ENCODE measurements around the gene OR9A2. TPM values are rescaled to one million over a fixed set of nuclear protein-coding genes. Genes with fewer than 3 reads are reported as not detected.
A peak's percentile ranks its signal among the peaks of the same experiment; 100 is the strongest.

Gene OR9A2
- total RNA-seq, result not detected

- H3K9ac ChIP-seq (ENCODE audit: low read depth in 1 of 3, low read length in 3 of 3), result no peak within 1 kb of the TSS
- H3K4me1 ChIP-seq (ENCODE audit: control insufficient read depth in 3 of 3, insufficient read depth in 3 of 3, low read length in 3 of 3), result no peaks in the 10 kb centered on the region
- no peak within 1 kb of the TSS for H3K27ac ChIP-seq (ENCODE audit: low read depth, low read length)
- H3K36me3 ChIP-seq (ENCODE audit: control insufficient read depth in 3 of 3, insufficient read depth in 3 of 3, low read length in 3 of 3), result no peaks in the 10 kb centered on the region
- peaks cover 0 to 3% (median 0%) of the 10 kb centered on the region in 3 donors for H3K27me3 ChIP-seq (ENCODE audit: control insufficient read depth in 3 of 3, insufficient read depth in 3 of 3, low read length in 3 of 3)
- H3K9me3 ChIP-seq (ENCODE audit: control insufficient read depth in 3 of 3, low read length in 3 of 3), result no peaks in the 10 kb centered on the region
- H3K4me3 ChIP-seq (ENCODE audit: low read length in 3 of 3), result no peak within 1 kb of the TSS
Measured at GRCh38 chr7:143027032-143027431, at the start of gene OR9A2. Gene OR9A2 (minus strand): TSS chr7:143027132. CDS start chr7:143027132, 0 bp downstream.

- Histone ChIP-seq H3K27me3 (ENCODE audit: control insufficient read depth in 3 of 3, insufficient read depth in 3 of 3, low read length in 3 of 3) (no peaks in the 10 kb centered on the region), H3K36me3 (ENCODE audit: control insufficient read depth in 3 of 3, insufficient read depth in 3 of 3, low read length in 3 of 3) (no peaks in the 10 kb centered on the region), H3K4me1 (ENCODE audit: control insufficient read depth in 3 of 3, insufficient read depth in 3 of 3, low read length in 3 of 3) (peaks cover 0 to 6% (median 0%) of the 10 kb centered on the region in 3 donors), H3K9ac (ENCODE audit: low read depth in 1 of 3, low read length in 3 of 3) (no peak overlapping the region), H3K9me3 (ENCODE audit: control insufficient read depth in 3 of 3, low read length in 3 of 3) (no peaks in the 10 kb centered on the region), H3K4me3 (ENCODE audit: low read length in 3 of 3) (no peak overlapping the region), H3K27ac (ENCODE audit: low read depth, low read length) (no peak overlapping the region)
Measured at GRCh38 chr7:143074141-143074540, 47.2 kb upstream of the OR9A2 start.

GRCh38 chr7:143073556-143073955 is 46.6 kb upstream of the OR9A2 start:
- Histone ChIP-seq H3K9ac (ENCODE audit: low read depth in 1 of 3, low read length in 3 of 3) (no peak overlapping the region), H3K4me1 (ENCODE audit: control insufficient read depth in 3 of 3, insufficient read depth in 3 of 3, low read length in 3 of 3) (peaks cover 0 to 6% (median 0%) of the 10 kb centered on the region in 3 donors), H3K27ac (ENCODE audit: low read depth, low read length) (no peak overlapping the region), H3K9me3 (ENCODE audit: control insufficient read depth in 3 of 3, low read length in 3 of 3) (no peaks in the 10 kb centered on the region), H3K27me3 (ENCODE audit: control insufficient read depth in 3 of 3, insufficient read depth in 3 of 3, low read length in 3 of 3) (no peaks in the 10 kb centered on the region), H3K36me3 (ENCODE audit: control insufficient read depth in 3 of 3, insufficient read depth in 3 of 3, low read length in 3 of 3) (no peaks in the 10 kb centered on the region), H3K4me3 (ENCODE audit: low read length in 3 of 3) (no peak overlapping the region)

- no peaks in the 10 kb centered on the region for H3K36me3 ChIP-seq (ENCODE audit: control insufficient read depth in 3 of 3, insufficient read depth in 3 of 3, low read length in 3 of 3)
- H3K27me3 ChIP-seq (ENCODE audit: control insufficient read depth in 3 of 3, insufficient read depth in 3 of 3, low read length in 3 of 3), result no peaks in the 10 kb centered on the region
- no peak overlapping the region for H3K27ac ChIP-seq (ENCODE audit: low read depth, low read length)
- peaks cover 0 to 6% (median 0%) of the 10 kb centered on the region in 3 donors for H3K4me1 ChIP-seq (ENCODE audit: control insufficient read depth in 3 of 3, insufficient read depth in 3 of 3, low read length in 3 of 3)
- H3K4me3 ChIP-seq (ENCODE audit: low read length in 3 of 3), result no peak overlapping the region
- no peak overlapping the region for H3K9ac ChIP-seq (ENCODE audit: low read depth in 1 of 3, low read length in 3 of 3)
- H3K9me3 ChIP-seq (ENCODE audit: control insufficient read depth in 3 of 3, low read length in 3 of 3), result no peaks in the 10 kb centered on the region
Measured at GRCh38 chr7:143069912-143070500, 43.1 kb upstream of the OR9A2 start.

GRCh38 chr7:143068446-143068845 is 41.5 kb upstream of the OR9A2 start:
- no peaks in the 10 kb centered on the region for H3K27me3 ChIP-seq (ENCODE audit: control insufficient read depth in 3 of 3, insufficient read depth in 3 of 3, low read length in 3 of 3)
- H3K9ac ChIP-seq (ENCODE audit: low read depth in 1 of 3, low read length in 3 of 3), result no peak overlapping the region
- no peak overlapping the region for H3K4me3 ChIP-seq (ENCODE audit: low read length in 3 of 3)
- H3K27ac ChIP-seq (ENCODE audit: low read depth, low read length), result no peak overlapping the region
- peaks cover 0 to 6% (median 0%) of the 10 kb centered on the region in 3 donors for H3K4me1 ChIP-seq (ENCODE audit: control insufficient read depth in 3 of 3, insufficient read depth in 3 of 3, low read length in 3 of 3)
- no peaks in the 10 kb centered on the region for H3K9me3 ChIP-seq (ENCODE audit: control insufficient read depth in 3 of 3, low read length in 3 of 3)
- H3K36me3 ChIP-seq (ENCODE audit: control insufficient read depth in 3 of 3, insufficient read depth in 3 of 3, low read length in 3 of 3), result no peaks in the 10 kb centered on the region

- Histone ChIP-seq H3K36me3 (ENCODE audit: control insufficient read depth in 3 of 3, insufficient read depth in 3 of 3, low read length in 3 of 3) (no peaks in the 10 kb centered on the region), H3K9me3 (ENCODE audit: control insufficient read depth in 3 of 3, low read length in 3 of 3) (peaks cover 0 to 4% (median 0%) of the 10 kb centered on the region in 3 donors), H3K27ac (ENCODE audit: low read depth, low read length) (no peak overlapping the region), H3K27me3 (ENCODE audit: control insufficient read depth in 3 of 3, insufficient read depth in 3 of 3, low read length in 3 of 3) (no peaks in the 10 kb centered on the region), H3K4me1 (ENCODE audit: control insufficient read depth in 3 of 3, insufficient read depth in 3 of 3, low read length in 3 of 3) (no peaks in the 10 kb centered on the region), H3K4me3 (ENCODE audit: low read length in 3 of 3) (no peak overlapping the region), H3K9ac (ENCODE audit: low read depth in 1 of 3, low read length in 3 of 3) (no peak overlapping the region)
Measured at GRCh38 chr7:143063741-143064140, 36.8 kb upstream of the OR9A2 start.

GRCh38 chr7:143055754-143056153 is 28.8 kb upstream of the OR9A2 start:
- no peak overlapping the region for H3K4me3 ChIP-seq (ENCODE audit: low read length in 3 of 3)
- no peaks in the 10 kb centered on the region for H3K9me3 ChIP-seq (ENCODE audit: control insufficient read depth in 3 of 3, low read length in 3 of 3)
- H3K9ac ChIP-seq (ENCODE audit: low read depth in 1 of 3, low read length in 3 of 3), result no peak overlapping the region
- no peaks in the 10 kb centered on the region for H3K36me3 ChIP-seq (ENCODE audit: control insufficient read depth in 3 of 3, insufficient read depth in 3 of 3, low read length in 3 of 3)
- peaks cover 0 to 2% (median 0%) of the 10 kb centered on the region in 3 donors for H3K27me3 ChIP-seq (ENCODE audit: control insufficient read depth in 3 of 3, insufficient read depth in 3 of 3, low read length in 3 of 3)
- H3K27ac ChIP-seq (ENCODE audit: low read depth, low read length), result no peak overlapping the region
- peaks cover 0 to 4% (median 0%) of the 10 kb centered on the region in 3 donors for H3K4me1 ChIP-seq (ENCODE audit: control insufficient read depth in 3 of 3, insufficient read depth in 3 of 3, low read length in 3 of 3)

- H3K9ac ChIP-seq (ENCODE audit: low read depth in 1 of 3, low read length in 3 of 3), result no peak overlapping the region
- peaks cover 2 to 7% (median 4%) of the 10 kb centered on the region in 3 donors for H3K4me1 ChIP-seq (ENCODE audit: control insufficient read depth in 3 of 3, insufficient read depth in 3 of 3, low read length in 3 of 3)
- peaks cover 0 to 2% (median 0%) of the 10 kb centered on the region in 3 donors for H3K27me3 ChIP-seq (ENCODE audit: control insufficient read depth in 3 of 3, insufficient read depth in 3 of 3, low read length in 3 of 3)
Measured at GRCh38 chr7:143054621-143055020, 27.7 kb upstream of the OR9A2 start.

GRCh38 chr7:143052041-143052440 is 25.1 kb upstream of the OR9A2 start, which contains the start of gene OR6V1:
Gene OR6V1 (plus strand): TSS chr7:143052341. CDS start chr7:143052341, 0 bp downstream.
- Histone ChIP-seq H3K9ac (ENCODE audit: low read depth in 1 of 3, low read length in 3 of 3) (no peak within 1 kb of the TSS), H3K4me3 (ENCODE audit: low read length in 3 of 3) (no peak within 1 kb of the TSS), H3K9me3 (ENCODE audit: control insufficient read depth in 3 of 3, low read length in 3 of 3) (no peaks in the 10 kb centered on the region), H3K27me3 (ENCODE audit: control insufficient read depth in 3 of 3, insufficient read depth in 3 of 3, low read length in 3 of 3) (no peaks in the 10 kb centered on the region), H3K27ac (ENCODE audit: low read depth, low read length) (no peak within 1 kb of the TSS), H3K4me1 (ENCODE audit: control insufficient read depth in 3 of 3, insufficient read depth in 3 of 3, low read length in 3 of 3) (peaks cover 3 to 11% (median 10%) of the 10 kb centered on the region in 3 donors), H3K36me3 (ENCODE audit: control insufficient read depth in 3 of 3, insufficient read depth in 3 of 3, low read length in 3 of 3) (no peaks in the 10 kb centered on the region)

More at GRCh38 chr7:143054621-143055020, 27.7 kb upstream of the OR9A2 start:
- H3K36me3 ChIP-seq (ENCODE audit: control insufficient read depth in 3 of 3, insufficient read depth in 3 of 3, low read length in 3 of 3), result no peaks in the 10 kb centered on the region
- no peak overlapping the region for H3K4me3 ChIP-seq (ENCODE audit: low read length in 3 of 3)
- no peaks in the 10 kb centered on the region for H3K9me3 ChIP-seq (ENCODE audit: control insufficient read depth in 3 of 3, low read length in 3 of 3)
- H3K27ac ChIP-seq (ENCODE audit: low read depth, low read length), result no peak overlapping the region

GRCh38 chr7:143050931-143051330 is 24.0 kb upstream of the OR9A2 start:
- Histone ChIP-seq H3K4me3 (ENCODE audit: low read length in 3 of 3) (peak overlapping the region in 1 of 3 donors; percentile 15), H3K9me3 (ENCODE audit: control insufficient read depth in 3 of 3, low read length in 3 of 3) (no peaks in the 10 kb centered on the region), H3K4me1 (ENCODE audit: control insufficient read depth in 3 of 3, insufficient read depth in 3 of 3, low read length in 3 of 3) (peaks cover 3 to 11% (median 10%) of the 10 kb centered on the region in 3 donors), H3K27me3 (ENCODE audit: control insufficient read depth in 3 of 3, insufficient read depth in 3 of 3, low read length in 3 of 3) (no peaks in the 10 kb centered on the region), H3K27ac (ENCODE audit: low read depth, low read length) (peak overlapping the region; percentile 19), H3K36me3 (ENCODE audit: control insufficient read depth in 3 of 3, insufficient read depth in 3 of 3, low read length in 3 of 3) (no peaks in the 10 kb centered on the region), H3K9ac (ENCODE audit: low read depth in 1 of 3, low read length in 3 of 3) (no peak overlapping the region)
